ENCODE results near the gene JUP. TPM values are rescaled to one million over a fixed set of nuclear protein-coding genes. Genes with fewer than 3 reads are reported as not detected.

JUP gene
- total and polyA plus RNA-seq, 2 donors from 2014 or later = 148 to 223 TPM

DNA sequence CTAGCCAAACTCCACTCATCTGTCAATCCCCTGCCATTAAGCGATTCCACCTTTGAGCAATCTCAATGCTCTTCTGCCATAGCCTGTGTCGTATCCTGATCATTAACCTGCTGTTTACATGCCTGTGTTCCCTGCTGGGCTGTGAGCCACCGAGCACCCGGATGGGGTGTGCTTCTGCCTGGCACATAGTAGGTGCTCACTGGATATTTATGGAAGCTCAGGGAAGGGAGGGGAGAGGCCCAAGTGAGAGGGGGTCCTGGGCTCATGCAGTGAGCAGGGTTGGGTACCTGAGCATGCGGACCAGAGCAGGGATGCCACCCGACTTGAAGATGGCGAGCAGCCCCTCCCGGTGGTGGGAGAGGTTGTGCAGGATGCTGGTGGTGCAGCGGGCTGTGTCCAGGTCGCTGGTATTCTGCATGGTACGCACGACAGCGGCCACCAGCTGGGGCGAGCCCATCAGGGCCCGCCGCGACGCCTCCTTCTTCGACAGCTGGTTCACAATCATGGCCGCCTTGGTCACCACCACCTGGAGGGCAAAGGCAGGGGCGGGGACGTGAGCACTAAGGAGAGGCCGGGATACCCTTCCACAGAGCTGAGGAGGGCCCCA is 17.7 kb downstream of the JUP start:
- intact Hi-C loops (cut with DNase I) = no loop called here
- TF ChIP-seq, protein P1, sequence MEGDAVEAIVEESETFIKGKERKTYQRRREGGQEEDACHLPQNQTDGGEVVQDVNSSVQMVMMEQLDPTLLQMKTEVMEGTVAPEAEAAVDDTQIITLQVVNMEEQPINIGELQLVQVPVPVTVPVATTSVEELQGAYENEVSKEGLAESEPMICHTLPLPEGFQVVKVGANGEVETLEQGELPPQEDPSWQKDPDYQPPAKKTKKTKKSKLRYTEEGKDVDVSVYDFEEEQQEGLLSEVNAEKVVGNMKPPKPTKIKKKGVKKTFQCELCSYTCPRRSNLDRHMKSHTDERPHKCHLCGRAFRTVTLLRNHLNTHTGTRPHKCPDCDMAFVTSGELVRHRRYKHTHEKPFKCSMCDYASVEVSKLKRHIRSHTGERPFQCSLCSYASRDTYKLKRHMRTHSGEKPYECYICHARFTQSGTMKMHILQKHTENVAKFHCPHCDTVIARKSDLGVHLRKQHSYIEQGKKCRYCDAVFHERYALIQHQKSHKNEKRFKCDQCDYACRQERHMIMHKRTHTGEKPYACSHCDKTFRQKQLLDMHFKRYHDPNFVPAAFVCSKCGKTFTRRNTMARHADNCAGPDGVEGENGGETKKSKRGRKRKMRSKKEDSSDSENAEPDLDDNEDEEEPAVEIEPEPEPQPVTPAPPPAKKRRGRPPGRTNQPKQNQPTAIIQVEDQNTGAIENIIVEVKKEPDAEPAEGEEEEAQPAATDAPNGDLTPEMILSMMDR (IDR thresholded peaks at IDR 0.05; ENCODE audit: borderline replicate concordance, extremely low read depth, insufficient read depth) = no peak
- Histone ChIP-seq H3K9me3 (ENCODE audit: control insufficient read depth in 2 of 3, insufficient read depth in 1 of 3, low read length in 3 of 3) (no peaks in the 10 kb centered on the region), H3K27me3 (ENCODE audit: control insufficient read depth, insufficient read depth, low read length) (no peaks in the 10 kb centered on the region), H3K9ac (ENCODE audit: low read length in 3 of 3) (no peak overlapping the region), H3K4me1 (ENCODE audit: control insufficient read depth in 2 of 3, insufficient read depth in 2 of 3, low read depth in 1 of 3, low read length in 3 of 3) (peaks cover 3 to 19% (median 15%) of the 10 kb centered on the region in 3 donors), H3K4me3 (ENCODE audit: low read length in 3 of 3) (no peak overlapping the region), H3K27ac (ENCODE audit: low read depth in 2 of 2, low read length in 2 of 2) (no peak overlapping the region), H3K36me3 (ENCODE audit: control insufficient read depth in 2 of 3, insufficient read depth in 3 of 3, low read length in 3 of 3) (peaks cover 16 to 56% (median 41%) of the 10 kb centered on the region in 3 donors)
- DNase-seq (no peak), FAIRE-seq (no peak)

DNA sequence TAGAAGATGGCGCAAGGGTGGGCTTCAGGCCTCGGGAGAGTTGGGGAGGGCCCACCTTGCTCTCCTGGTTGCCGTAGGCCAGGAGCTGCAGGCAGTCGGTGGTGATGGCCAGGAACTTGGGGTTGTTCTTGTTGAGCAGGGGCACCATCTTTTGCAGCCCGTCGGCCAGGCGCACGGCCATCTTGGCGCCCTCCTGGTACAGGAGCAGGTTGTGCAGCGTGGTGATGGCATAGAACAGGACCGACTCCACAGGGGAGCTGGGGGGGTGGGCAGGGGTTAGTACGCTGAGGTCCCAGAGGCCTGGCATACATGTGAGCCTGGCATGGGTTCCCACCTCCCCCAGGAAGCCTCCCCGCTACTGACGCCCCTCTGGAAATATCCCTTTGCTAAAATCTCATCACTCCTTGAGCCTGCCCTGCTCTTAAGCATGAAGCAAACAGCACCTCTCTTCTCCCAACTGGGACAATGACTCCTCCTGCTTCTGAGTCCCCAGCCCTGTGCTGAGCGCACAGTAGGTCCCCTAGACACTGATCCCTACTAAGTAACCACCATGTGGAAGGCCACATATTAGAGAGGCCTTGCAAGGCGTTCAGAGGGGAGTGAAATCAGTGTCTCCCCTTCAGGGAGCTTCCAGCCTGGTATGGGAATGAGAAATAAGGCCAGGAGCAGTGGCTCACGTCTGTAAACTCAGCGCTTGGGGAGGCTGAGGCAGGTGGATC is 19.0 kb downstream of the JUP start:
- no peaks in the 10 kb centered on the region for H3K9me3 ChIP-seq (ENCODE audit: control insufficient read depth in 2 of 3, insufficient read depth in 1 of 3, low read length in 3 of 3)
- FAIRE-seq (no peak), DNase-seq (no peak)

DNA sequence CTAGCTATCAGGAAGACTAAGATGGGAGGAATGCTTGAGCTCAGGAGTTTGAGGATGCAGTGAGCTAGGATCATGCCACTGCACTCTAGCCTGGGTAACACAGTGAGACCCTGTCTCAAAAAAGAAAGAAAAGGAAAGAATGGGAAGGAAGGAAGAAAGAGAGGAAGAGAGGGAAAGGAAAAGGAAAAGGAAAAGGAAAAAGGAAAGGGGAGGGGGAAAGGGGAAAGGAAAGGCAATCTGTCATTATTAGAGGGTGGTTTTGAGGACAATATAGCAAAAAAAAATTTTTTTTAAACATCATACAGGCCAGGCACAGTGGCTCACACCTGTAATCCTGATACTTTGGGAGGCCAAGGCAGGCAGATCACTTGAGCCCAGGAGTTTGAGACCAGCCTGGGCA is 20.4 kb downstream of the JUP start:
- H3K9ac ChIP-seq (ENCODE audit: low read length in 3 of 3) = no peak overlapping the region
- FAIRE-seq = no peak
- no peaks in the 10 kb centered on the region for H3K27me3 ChIP-seq (ENCODE audit: control insufficient read depth, insufficient read depth, low read length)
- TF ChIP-seq, protein P1 (IDR thresholded peaks at IDR 0.05; ENCODE audit: borderline replicate concordance, extremely low read depth, insufficient read depth) = no peak
- H3K36me3 ChIP-seq (ENCODE audit: control insufficient read depth in 2 of 3, insufficient read depth in 3 of 3, low read length in 3 of 3) = peaks cover 18 to 76% (median 56%) of the 10 kb centered on the region in 3 donors
- no peak overlapping the region for H3K4me3 ChIP-seq (ENCODE audit: low read length in 3 of 3)
- no peaks in the 10 kb centered on the region for H3K4me1 ChIP-seq (ENCODE audit: control insufficient read depth in 2 of 3, insufficient read depth in 2 of 3, low read depth in 1 of 3, low read length in 3 of 3)
- DNase-seq = no peak
- intact Hi-C loops (cut with DNase I) = no loop called here
- no peaks in the 10 kb centered on the region for H3K9me3 ChIP-seq (ENCODE audit: control insufficient read depth in 2 of 3, insufficient read depth in 1 of 3, low read length in 3 of 3)
- no peak overlapping the region for H3K27ac ChIP-seq (ENCODE audit: low read depth in 2 of 2, low read length in 2 of 2)

More for the DNA sequence above, 19.0 kb downstream of the JUP start:
- Histone ChIP-seq H3K27ac (ENCODE audit: low read depth in 2 of 2, low read length in 2 of 2) (no peak overlapping the region), H3K9ac (ENCODE audit: low read length in 3 of 3) (no peak overlapping the region), H3K27me3 (ENCODE audit: control insufficient read depth, insufficient read depth, low read length) (no peaks in the 10 kb centered on the region), H3K4me3 (ENCODE audit: low read length in 3 of 3) (no peak overlapping the region), H3K4me1 (ENCODE audit: control insufficient read depth in 2 of 3, insufficient read depth in 2 of 3, low read depth in 1 of 3, low read length in 3 of 3) (peaks cover 0 to 9% (median 2%) of the 10 kb centered on the region in 3 donors), H3K36me3 (ENCODE audit: control insufficient read depth in 2 of 3, insufficient read depth in 3 of 3, low read length in 3 of 3) (peaks cover 17 to 69% (median 54%) of the 10 kb centered on the region in 3 donors)
- intact Hi-C loops (cut with DNase I) = no loop called here
- TF ChIP-seq, protein P1 (IDR thresholded peaks at IDR 0.05; ENCODE audit: borderline replicate concordance, extremely low read depth, insufficient read depth) = no peak

Data from kidney (tissue), 14 donors.